GM18873 (cell line): ENCODE measurements around the gene CAMK1.

Experiments
- ATAC-seq: cut with Tn5 transposase; IDR thresholded peaks from one replicate; pipeline ENCODE4 v1.9.1; 2021; ENCODE audit warnings: mild to moderate bottlenecking, moderate library complexity, moderate number of reproducible peaks; ENCODE audit not compliant: unreplicated experiment, low FRiP score

CAMK1 gene

DNA sequence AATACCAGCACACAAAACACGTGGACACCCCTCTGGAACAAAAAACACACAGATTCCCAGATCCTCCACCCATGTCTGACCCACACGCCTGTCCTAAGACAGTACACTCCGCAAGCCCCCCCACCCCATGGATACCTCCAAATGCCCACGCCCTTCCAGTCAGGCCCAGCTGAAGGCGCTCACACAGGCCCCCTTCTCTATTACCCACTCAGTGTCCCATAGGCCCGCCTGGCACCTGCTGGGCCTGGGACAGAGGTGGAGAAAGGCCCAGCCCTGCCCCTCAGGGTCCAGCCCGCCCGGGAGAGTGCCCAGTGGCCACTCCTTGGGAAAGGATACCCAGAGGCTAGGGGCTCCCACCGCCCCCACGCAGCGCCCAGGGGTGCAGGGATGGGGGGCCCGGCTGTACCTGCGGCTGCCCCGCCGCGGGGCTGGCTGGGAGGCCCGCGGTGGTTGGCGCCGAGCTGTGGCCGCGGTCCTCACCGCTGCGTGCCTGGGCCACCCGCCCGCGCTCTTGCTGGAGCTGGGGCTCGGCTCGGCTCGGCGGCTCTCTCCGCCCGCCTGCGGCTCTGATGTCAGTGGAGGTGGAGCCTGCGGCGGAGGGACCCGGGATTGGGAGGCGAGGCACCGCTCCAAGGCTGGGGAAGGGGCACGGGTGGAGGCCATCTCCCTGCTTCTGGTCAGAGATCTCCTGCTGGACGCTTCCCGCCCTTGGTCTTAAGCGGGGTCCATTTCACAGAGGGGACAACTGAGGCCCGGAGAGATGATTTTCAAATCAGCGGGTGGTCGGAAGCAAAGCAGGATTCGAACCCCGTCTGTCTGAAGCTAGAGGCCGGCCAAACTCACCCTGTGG is at the start of gene CAMK1:
TSS of gene CAMK1 (minus strand) at position 522 of the 850 bp plus-strand sequence. CDS start 2,198 bp downstream, outside the sequence.
- no peak for ATAC-seq

DNA sequence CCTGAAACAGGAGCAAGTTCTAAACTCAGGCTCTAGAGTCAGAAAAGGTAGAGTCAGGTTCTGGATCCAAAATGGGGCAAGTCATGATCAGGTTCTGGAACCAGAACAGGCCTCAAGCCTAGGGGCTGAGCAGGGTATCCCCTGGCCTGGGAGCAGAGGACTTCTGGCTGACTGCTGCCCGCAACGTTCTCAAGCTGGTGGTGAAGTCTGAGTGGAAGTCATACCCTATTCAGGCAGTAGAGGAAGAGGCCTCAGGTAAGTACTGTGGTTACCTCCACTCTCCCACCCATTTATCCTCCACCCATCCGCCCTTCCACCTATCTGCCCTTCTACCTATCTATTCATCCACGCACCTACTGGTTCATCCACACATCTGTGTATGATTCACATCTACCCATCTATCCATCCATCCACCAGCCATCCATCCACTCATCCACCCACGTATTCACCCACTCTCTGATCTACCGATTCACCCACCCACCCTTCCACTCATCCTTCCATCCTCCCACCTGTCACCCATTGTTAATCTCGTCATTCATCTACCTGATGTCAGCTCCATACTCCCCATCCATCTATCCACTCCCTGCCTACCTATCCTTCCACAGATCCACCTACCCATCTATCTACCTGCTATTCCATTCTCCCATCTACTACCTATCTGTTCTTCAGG is 49.1 kb upstream of the CAMK1 start:
- ATAC-seq, result no peak

DNA sequence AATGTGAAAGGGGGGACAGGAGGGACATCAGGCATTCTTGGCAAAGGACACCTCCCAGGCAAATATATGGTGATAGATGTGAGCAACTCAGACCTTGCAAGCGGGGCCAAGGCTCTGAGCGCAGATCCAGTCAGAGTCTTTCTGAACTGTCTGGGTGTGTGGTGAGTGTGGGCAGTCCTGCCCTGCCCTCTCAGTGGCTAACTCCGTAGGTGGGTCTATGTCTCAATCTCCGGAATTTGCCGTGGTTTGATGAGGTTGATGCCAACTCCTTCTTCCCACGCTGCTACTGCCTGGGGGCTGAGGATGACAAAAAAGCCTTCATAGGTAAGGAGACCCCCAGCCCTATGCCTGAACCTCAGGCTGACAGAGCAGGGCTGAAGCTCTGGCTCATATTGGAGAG is 47.7 kb upstream of the CAMK1 start:
- no peak for ATAC-seq

DNA sequence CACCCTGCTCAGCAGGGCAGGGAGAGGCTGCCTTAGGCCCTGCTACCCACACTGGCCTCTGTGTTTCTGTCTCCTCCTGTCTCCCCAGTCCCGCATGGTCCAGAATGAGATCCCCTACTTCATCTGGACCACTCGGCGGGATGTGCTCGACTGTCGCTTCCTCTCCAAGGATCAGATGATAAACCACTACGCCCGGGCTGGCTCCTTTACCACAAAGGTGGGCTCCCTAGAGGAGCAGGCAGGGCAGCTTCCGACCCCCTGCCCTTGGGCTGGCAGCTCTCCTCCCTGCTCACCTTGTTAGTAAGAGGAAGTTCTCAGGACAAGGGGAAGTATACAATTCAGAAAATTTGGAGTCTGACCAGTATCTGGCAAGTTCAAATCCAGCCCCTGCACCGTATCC is 46.2 kb upstream of the CAMK1 start:
- no peak for ATAC-seq

DNA sequence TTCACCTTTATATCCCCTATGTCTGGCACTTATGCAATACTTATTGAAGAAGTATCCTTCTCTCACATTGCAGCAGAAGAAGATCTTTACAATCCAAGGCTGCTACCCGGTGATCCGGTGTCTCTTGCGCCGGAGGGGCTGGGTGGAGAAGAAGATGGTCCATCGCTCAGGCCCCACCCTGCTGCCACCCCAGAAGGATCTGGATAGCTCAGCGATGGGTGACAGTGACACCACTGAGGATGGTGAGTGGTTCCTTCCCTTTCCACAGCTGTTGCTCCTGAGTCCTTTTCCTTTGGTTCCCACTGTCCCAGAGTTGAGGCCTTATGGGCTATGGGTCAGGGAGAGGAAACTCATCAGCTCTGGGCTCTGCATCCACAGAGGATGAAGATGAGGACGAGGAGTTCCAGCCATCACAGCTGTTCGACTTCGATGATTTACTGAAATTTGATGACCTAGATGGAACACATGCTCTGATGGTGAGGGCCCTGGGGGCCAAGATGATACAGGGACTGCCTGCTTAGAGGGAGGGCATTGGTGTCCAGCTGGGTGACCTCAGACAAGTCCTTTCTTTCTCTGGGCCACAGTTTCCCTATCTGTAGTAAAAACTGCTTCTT is 43.2 kb upstream of the CAMK1 start:
- ATAC-seq, result no peak

DNA sequence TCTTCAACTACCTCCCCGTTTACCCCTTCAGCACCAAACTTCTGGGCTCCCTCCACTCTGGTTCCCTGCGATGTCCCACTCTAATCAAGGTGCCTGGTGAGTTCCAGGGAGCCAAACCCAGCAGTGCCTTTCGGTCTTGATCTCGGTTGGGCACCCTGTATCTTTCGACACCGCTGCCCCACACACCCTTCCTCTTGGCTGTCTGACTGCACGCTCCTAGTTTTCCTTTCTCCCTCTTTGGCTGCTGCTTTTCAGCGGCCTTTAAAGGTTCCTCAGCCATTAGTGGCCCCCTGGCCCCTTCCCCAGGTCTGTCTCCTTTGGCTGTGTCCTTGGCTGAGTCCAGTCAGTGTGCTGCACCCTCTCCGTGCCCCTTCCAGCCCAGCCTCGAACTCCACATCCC is 41.1 kb upstream of the CAMK1 start:
- ATAC-seq, result no peak

DNA sequence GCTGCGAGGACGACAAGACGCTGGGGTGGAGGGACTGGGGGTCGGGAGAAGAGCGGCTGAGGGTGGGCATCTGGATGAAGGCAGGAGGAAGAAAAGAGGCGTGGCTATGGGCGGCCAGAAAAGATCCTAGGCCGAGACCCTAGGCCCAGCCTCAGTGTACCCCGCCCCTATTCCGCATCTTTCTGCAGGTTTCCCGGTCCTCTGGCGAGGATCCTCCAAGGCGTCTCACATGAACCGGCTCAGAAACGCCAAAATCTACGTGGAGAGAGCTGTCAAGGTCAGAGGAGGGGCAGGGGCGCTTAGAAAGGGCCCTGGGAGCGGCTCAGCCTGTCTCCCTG is 40.7 kb upstream of the CAMK1 start:
- ATAC-seq, result no peak

DNA sequence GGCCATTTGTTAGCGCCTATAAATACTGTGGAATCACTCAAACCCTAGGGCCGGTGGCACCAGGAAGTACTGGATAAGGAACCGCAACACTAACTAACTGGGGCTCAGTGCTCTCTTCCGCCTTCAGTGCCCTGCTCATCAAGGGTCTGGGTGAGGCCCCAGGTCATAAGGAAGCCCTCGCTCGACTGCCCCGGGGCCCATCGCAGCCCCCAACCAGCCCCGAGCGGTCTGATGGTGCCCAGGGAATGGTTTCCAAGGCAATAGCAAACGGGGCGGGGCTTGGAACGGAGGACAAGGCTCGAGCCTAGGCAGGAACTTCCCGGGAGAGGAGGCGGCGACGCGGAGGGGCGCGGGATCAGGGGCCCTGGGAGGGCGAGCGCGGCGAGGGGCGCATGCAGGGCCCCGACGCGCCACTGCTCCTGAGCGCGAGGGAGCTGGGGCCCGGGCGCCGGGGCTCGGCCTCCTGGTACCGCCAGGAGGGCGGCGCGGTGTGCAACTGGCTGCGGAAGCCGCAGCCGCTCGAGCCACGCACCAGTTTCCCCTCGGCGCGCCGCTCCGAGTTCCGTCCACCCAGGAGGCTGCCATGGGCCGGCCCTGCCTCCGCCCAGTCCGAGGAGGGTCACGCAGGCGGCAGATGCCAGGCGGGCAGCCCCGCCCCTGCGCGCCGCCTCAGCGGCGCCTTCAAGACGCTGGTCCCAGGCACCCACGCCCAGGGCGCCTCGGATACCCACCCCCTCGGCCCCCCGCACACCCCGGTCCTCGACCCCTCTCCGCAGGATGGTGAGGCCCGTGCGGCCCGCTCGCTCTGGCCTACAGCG is 40.1 kb upstream of the CAMK1 start, which contains the start of gene TTLL3:
TSS of gene TTLL3 (plus strand) at position 648 of the 818 bp plus-strand sequence. CDS start 400 bp downstream, outside the sequence.
- peak; percentile 49 for ATAC-seq

DNA sequence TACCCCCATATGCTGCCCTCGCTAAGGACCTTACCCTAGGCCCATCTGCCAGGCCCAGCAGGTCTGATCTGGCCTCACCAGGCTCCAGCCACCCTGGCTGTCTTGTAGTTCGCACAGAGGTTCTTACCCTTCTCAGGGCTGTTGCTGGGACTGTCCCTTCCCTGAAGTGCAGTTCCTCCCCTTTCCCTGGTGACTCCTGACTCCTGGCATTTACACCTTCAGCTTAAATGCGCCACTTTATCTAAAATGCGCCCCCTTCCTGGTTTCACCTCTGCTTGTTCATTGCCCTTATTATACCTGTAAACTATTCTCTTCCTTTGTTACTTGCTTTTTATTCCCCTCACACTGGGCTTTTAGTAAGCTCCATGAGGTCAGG is 39.5 kb upstream of the CAMK1 start:
- no peak for ATAC-seq

DNA sequence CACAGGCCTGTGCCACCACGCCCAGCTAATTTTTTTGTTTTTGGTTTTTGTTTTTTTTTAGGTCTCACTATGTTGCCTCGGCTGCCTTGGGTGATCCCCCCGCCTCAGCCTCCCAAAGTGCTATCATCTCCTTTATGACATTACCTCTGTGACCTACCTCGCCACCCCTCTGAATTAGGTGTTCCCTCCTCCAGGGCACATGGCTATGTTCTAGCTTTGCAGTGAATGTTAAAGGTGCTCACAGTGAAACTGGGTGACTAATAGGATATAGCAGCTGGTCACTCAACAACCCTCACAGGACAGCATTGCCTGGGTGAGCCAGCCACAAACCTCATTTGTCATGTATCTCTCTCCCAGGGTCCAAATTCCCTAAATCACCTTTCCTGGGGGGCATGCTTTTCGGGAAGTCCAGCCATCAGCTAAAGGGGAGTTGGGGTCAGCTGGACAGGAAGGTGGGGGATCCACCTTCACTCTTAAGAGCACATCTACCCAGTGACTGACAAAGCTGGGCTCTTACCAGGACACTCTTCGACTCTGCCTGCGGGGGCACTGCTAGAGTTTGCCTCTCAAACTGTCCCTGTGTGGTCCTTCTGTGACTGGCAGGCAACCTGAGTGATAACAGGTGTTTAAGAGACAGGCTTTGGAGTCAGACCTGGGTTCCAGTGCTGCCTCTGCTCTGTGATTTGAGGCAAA is 38.7 kb upstream of the CAMK1 start:
- no peak for ATAC-seq

DNA sequence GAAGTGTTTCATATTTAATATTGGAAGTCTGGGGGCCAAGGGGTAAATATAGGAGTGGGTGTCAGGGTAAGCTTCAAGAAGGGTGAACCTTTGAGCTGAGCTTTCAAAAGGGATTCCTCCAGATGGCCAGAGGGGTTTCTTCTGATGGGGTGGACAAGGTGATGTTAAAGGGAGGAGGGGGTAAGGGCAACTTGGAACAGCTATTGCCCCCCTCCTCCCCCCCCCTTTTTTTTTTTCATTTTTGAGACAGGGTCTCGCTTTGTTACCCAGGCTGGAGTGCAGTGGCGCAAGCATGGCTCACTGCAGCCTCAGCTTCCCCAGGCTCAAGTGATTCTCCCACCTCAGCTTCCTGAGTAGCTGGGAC is 38.2 kb upstream of the CAMK1 start:
- no peak for ATAC-seq

DNA sequence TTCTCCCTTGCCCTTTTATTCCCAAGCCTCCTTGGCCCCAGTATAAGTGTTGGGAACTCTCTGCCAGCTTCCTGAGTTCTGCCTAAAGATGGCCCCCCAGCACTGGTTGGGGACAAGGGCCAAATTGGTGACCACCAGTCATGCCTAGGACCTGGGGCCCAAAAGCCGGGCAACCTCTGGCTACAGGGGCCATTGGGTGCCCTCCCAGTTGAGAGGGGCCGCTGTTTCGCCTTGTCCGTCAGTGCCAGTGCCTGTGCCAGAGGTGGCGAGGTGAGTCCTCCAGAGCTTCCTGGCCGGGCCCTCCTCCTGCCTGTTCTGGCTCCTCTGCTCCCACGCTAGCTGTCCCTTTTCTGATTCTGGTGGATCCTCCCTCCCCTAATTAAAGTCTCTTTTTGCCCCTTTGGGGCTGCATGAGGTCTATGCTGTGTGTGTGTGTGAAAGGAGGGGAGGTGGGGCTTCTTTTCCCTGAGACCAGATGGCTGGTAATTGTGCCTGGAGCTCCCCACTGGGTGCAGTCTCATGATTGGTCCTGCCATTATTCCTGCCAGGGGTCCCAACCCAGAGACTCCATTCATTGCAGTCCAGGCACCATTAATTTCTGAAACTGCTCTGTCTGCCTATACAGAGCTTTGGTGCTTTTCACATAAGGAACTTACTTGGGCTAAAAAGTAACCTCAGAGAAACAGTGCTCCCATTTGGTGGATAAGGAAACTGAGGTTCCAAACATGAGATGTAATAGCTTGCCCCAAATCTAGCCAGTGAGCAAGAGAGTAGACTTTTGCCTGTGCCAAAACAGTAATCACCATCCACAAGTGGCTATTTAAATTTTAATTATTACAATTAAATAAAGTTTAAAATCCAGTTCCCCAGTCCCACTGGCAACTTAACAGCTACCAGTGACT is 37.2 kb upstream of the CAMK1 start:
- ATAC-seq, result no peak

DNA sequence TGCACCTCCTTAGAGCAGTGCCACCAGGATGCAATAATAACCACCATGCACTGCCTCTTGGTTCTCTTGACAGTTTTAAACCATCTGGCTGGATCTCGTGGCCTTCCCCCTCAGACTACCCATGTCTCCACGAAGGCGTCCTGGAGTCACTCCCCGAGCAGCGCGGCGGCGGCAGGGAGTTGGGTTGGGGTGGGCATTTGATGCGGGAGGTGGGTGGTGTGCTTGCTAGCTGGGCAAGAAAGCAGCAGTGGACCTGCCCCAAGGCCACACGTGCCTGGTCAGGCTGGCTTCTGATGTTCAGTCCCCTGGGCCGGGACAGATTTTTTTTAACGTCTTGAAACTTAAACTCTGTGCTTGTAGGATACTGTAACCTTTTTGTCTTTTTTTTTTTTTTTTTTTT is 36.4 kb upstream of the CAMK1 start:
- ATAC-seq, result no peak

DNA sequence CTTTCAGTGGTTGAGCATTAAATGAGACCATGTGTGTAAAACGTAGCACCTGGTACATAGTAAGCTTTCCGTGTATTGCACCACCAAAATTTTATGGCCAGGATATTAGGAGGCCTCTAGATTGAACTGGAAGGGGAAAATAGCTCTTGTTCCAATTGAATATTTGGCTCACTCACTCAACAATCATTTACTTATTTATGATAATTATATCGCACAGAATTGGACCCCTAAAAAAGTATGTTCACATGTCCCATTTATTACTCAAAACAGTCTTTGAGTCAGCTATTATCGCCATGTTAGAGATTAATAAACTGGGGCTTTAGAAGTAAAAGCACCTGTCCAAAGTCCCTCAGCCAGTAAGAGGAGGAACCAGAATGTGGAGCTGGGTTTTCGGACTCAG is 35.2 kb upstream of the CAMK1 start:
- ATAC-seq, result no peak

DNA sequence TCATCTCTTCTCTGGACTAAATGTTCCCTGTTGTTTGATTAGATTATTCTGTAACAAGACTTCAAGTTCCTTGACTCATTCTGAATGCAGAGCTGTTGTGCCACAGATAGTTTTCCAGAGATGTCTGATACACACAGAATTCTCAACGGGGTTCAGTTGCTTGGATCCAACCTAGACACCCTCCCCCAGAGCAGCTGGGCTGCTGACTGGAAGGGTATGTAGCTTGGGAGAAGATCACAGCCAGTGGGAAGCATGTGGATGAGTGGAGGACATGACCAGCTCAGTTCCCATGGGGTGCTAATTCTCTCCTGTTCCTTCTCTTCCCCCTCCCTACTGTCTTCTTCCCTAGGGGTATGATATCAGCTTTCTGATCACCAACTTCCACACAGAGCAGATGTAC is 33.7 kb upstream of the CAMK1 start:
- no peak for ATAC-seq

DNA sequence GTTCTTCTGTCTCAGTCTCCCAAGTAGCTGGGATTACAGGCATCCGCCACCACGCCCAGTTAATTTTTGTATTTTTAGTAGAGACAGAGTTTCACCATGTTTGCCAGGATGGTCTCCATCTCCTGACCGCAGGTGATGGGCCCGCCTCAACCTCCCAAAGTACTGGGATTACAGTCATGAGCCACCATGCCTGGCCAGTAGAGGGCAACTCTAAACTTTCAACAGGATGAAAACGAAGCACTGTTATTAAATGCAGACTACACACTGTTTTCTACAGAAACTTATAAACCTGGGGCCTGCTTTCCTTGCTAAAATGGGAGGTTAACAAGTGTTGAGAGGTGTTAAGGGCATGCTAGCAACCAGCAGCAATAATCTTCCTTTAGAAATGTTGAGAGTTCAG is 30.8 kb upstream of the CAMK1 start:
- no peak for ATAC-seq

DNA sequence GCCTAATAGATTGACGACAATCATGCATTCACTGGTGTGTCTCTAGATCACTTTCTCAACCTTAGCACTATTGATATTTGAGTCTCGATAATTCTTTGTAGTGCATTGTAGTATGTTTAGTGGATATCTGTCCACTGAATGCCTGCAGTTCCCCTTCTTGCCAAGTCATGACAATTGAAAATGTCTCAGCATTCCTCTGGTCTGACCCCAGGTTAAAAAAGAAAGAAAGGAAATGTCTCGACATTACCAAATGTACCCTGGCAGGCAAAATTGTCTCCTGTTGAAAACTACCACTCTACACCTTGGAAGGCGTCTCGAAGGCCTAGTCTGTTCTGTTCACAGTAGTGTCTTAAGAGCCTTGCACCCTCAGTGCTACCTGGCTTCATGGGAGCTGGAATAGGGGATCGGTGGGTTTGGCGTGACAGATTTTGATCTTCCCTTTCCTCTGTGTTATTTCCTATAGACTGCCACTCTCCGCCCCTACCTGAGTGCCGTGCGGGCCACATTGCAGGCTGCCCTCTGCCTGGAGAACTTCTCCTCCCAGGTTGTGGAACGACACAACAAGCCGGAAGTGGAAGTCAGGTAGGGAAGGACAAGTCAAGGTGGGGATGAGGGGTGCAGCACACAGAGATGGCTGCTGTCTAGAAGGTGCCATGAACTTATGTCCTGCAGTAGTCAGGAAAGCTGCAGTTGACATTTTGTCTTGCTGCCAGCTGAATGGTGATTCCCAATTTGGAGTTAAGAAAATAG is 27.6 kb upstream of the CAMK1 start:
- no peak for ATAC-seq

DNA sequence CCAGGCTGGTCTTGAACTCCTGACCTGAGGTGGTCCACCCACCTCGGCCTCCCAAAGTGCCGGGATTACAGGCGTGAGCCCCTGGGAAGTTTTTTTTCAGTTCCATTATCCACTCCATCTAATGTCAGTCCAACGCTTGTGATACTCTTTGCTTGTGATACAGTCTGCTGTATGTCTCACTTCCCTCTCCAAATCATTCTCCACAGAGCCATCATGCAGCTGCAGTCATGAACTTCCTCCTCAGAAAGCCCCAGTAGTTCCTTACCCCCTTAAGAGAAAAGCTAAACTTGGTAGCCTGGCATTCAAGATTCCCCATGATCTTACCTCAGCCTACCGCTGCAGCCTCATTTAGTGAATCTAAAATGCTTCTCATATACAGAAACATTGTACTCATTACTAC is 25.5 kb upstream of the CAMK1 start:
- ATAC-seq, result no peak

DNA sequence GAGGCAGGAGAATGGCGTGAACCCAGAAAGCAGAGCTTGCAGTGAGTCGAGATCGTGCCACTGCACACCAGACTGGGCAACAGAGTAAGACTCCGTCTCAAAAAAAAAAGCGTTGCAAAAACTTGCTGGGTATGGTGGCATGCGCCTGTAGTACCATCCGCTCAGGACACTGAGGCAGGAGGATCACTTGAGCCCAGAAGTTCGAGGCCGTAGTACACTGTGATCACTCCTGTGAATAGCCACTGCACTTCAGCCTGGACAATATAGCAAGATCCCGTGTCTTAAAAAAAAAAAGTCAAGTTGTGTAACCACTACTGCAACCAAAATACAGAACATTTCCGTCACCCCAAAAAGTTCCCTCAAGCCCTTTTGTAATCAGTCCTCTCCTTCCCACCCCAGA is 24.7 kb upstream of the CAMK1 start:
- no peak for ATAC-seq
